HG03558 (cell line): Measurements from ENCODE around the gene EBNA1BP2.
A peak's percentile ranks its signal among the peaks of the same experiment; 100 is the strongest.
"Not testable (repeated sequence)": the region's sequence is repeated elsewhere in the genome, so short reads cannot be mapped to it uniquely, and the experiment has no call there.

Source experiments
- ATAC-seq: cut with Tn5 transposase; IDR thresholded peaks from one replicate; pipeline ENCODE4 v1.9.1; 2021; ENCODE audit warnings: moderate number of reproducible peaks; ENCODE audit not compliant: unreplicated experiment; ENCODE audit errors: extremely low read depth

Gene EBNA1BP2

DNA sequence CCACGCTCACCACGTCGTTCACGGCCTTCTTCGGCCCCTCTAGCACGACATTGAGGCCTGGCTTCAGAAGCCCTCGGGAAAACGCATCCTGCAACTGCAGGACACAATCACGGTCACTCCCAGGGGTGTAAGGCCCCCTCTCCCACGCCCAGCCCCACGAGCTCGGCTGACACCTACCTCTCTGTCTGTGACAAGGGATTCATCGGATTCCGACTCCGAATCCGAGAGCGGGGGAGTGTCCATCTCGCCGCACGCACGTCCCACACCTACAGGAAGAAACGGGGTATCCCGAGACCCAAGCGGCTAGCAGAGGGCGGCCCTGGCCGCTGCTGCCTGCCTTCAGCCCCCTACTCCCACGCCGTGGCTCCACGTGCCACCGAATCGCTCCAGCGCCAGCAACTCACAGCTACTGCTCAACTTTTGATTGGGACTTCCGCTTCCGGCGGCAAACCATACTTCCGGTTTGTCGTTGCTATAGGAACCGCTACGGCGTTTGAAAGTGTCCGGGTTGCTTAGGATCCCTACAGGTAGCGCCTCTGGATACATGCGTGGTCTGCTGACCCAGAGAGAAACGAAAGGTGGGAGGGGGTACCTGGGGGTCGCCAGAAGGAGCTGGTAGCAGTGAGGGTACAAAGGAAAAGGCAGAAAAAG, at the start of gene EBNA1BP2, which contains the start of gene CFAP57:
Gene EBNA1BP2 (minus strand): TSS at position 415 of the 651 bp plus-strand sequence. CDS start 172 bp downstream, at position 243.
Gene CFAP57 (plus strand): TSS at position 455 of the 651 bp plus-strand sequence. CDS start 424 bp downstream, outside the sequence.
- ATAC-seq = peak; percentile 81

- no peak for ATAC-seq
Observed at GRCh38 chr1:43221797-43222196, 49.7 kb upstream of the EBNA1BP2 start.

GRCh38 chr1:43220905-43221778, 49.1 kb upstream of the EBNA1BP2 start:
- ATAC-seq = no peak

GRCh38 chr1:43217747-43218146, 45.7 kb upstream of the EBNA1BP2 start:
- no peak for ATAC-seq

GRCh38 chr1:43214501-43215444, 42.7 kb upstream of the EBNA1BP2 start:
- ATAC-seq = no peak

DNA sequence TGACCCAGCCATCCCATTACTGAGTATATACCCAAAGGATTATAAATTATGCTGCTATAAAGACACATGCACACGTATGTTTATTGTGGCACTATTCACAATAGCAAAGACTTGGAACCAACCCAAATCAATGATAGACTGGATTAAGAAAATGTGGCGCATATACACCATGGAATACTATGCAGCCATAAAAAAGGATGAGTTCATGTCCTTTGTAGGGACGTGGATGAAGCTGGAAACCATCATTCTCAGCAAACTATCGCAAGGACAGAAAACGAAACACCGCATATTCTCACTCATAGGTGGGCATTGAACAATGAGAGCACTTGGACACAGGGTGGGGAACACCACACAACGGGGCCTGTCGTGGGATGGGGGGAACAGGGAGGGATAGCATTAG, 36.2 kb upstream of the EBNA1BP2 start:
- ATAC-seq = not testable (repeated sequence)

DNA sequence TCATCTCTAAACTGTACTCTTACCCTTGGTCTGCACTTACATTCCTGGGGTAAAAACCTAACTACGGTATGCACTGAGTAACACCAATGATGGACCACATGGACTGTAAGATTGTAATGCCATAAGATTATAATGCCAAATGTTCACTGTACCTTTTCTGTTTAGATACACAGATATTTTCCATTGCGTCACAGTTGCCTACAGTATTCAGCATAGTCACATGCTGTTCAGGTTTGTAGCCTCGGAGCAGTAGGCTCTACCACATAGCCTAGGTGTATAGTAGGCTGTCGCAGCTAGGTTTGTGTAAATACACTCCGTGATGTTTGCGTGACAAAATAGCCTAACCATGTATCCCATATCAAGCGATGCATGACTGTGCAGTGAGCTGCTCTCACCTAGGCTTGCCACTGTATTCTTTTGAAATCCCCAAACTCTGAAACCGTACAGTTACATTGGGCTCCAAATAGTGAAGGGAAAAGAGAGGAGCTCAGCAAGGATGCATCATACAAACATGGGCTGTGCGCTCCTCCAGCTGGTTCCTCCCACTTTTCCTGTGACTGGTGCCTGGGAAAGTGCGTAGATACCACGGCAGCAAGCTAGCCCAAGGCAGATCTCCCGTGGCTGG, 35.3 kb upstream of the EBNA1BP2 start:
- no peak for ATAC-seq

GRCh38 chr1:43206600-43207228, 34.6 kb upstream of the EBNA1BP2 start:
- no peak for ATAC-seq

DNA sequence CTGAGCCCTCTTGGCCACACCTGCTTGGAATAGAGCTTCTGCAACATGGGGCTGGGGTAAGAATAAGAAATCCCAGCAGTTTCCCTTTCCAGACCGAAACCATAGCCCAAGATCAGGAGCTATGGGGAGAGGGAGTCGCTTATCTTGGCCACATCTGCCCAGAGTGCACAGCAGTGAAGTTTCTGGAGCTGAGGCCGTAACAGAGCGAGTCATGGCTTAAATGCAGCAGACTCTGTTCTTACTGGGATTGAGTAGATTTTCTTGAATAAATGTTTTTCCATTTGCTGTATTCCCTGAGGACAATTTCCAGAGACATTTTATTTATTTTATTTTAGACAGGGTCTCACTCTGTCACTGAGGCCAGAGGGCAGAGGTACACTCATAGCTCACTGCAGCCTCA, 33.6 kb upstream of the EBNA1BP2 start:
- no peak for ATAC-seq

- ATAC-seq = no peak
Observed at GRCh38 chr1:43204394-43204793, 32.3 kb upstream of the EBNA1BP2 start.

GRCh38 chr1:43203859-43204258, 31.8 kb upstream of the EBNA1BP2 start:
- ATAC-seq = no peak

DNA sequence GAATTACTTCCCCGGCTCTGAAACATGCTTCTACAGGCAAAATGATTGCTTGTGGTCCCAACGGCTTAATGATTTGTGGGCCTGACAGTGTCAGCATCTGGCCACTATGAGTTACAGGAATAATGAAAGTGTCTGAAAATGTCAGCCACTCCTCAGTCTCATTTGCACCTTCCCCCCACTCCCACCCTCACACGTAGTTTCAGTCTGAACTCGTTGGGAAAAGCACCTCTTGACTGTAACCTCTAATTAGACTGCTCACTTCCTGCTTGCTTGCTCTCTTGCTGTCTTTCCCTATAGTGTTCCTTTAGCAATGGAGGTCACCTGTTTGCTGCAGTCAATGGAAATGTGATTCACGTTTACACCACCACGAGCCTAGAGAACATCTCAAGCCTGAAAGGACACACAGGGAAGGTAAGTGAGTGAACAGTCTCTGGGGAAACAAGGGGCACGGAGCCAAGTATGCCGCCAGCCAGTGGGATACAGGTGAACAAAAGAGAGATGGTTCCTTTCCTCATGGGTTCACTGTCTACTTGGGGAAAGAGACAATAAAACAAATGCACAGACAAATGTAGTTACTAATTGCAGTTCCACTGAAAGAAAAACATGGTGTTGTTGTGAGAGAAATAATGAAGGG, 27.1 kb upstream of the EBNA1BP2 start:
- no peak for ATAC-seq

DNA sequence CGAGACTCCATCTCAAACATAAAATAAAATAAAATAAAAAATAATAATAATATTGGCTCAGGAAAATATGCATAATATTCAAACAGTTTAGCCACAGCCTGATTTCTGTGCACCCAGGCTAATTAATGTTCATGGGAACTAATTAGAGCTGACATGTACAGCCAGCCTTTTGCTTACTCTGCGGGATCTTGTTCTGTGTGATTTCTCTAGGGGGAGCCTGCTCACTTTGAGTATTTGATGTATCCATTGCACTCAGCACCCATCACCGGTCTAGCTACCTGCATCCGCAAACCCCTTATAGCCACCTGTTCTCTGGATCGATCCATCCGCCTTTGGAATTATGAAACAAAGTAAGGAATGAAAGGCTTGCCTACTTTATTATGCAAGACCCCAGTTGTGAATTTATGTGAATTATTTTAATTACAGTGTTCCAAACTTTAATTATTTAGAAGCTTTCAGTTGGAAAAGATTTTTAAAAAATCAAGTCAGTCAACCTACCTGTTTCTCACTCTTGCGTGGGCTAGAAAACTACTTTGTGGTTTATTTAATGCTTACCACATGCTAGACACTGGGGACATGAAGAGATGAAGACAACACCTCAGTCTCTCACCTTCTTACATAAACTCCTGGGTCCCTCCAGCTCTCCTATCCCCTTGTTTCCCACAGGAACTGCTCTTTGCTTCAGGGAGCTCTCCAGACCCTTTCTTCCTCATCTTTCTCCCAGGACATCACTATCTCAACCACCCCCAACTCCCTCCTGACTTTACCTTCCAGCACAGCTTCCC, 25.4 kb upstream of the EBNA1BP2 start:
- no peak for ATAC-seq

GRCh38 chr1:43194509-43194908, 22.4 kb upstream of the EBNA1BP2 start:
- ATAC-seq = no peak

GRCh38 chr1:43188106-43188505, 16.0 kb upstream of the EBNA1BP2 start:
- no peak for ATAC-seq

GRCh38 chr1:43184995-43185394, 12.9 kb upstream of the EBNA1BP2 start:
- no peak for ATAC-seq

GRCh38 chr1:43184388-43184787, 12.3 kb upstream of the EBNA1BP2 start:
- no peak for ATAC-seq

DNA sequence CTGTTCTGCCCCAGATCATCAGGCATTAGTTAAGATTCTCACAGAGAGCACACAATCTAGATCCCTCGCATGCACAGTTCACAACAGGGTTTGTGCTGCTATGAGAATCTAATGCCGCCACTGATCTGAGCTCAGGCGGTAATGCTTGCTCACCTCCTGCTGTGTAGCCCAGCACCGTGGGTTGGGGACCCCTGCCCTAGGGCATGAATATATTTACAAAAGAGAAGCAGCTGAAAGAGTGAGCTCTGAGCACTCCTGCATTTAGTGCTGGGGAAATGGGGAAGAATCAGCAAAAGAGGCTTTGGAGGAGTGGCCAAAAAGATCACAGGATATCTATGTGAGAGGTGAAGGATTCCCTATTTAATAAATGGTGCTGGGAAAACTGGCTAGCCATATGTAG, 5.6 kb upstream of the EBNA1BP2 start:
- ATAC-seq = no peak
